Left kidney (tissue), 8 donors: ENCODE measurements around the gene ZNF8. TPM values are rescaled to one million over a fixed set of nuclear protein-coding genes. Genes with fewer than 3 reads are reported as not detected.
"Not testable (repeated sequence)": the region's sequence is repeated elsewhere in the genome, so short reads cannot be mapped to it uniquely, and the experiment has no call there.

Source experiments
- DNase-seq: peaks from one replicate; pipeline ENCODE4 v3.0.0-alpha.2; 2013
- long read RNA-seq, 8 donors: transcript quantifications; one replicate each; lab custom pipeline, GENCODE V29; 2026
- polyA plus RNA-seq: library from polyadenylated mRNA; unstranded; fragments of 120-200 nt; gene quantifications from one replicate; pipeline ENCODE4 v1.2.1, GENCODE V29; 2013; ENCODE audit not compliant: insufficient read length

Gene ZNF8
- 11.4 TPM for polyA plus RNA-seq
- long read RNA-seq, donor 1, full-length matches to known transcripts, result 4 of 4 reads
- long read RNA-seq, donor 1, partial matches to known transcripts, result 0 of 4 reads
- long read RNA-seq, donor 1, other reads (novel, unspliced or antisense), result 0 of 4 reads
- long read RNA-seq, donor 2, full-length matches to known transcripts, result 3 of 3 reads
- long read RNA-seq, donor 2, partial matches to known transcripts, result 0 of 3 reads
- long read RNA-seq, donor 2, other reads (novel, unspliced or antisense), result 0 of 3 reads
- long read RNA-seq, donor 3, full-length matches to known transcripts, result 6 of 6 reads
- long read RNA-seq, donor 3, partial matches to known transcripts, result 0 of 6 reads
- long read RNA-seq, donor 3, other reads (novel, unspliced or antisense), result 0 of 6 reads
- long read RNA-seq, donor 4, result 0 reads
- long read RNA-seq, donor 5, full-length matches to known transcripts, result 3 of 3 reads
- long read RNA-seq, donor 5, partial matches to known transcripts, result 0 of 3 reads
- long read RNA-seq, donor 5, other reads (novel, unspliced or antisense), result 0 of 3 reads
- long read RNA-seq, donor 6, full-length matches to known transcripts, result 2 of 2 reads
- long read RNA-seq, donor 6, partial matches to known transcripts, result 0 of 2 reads
- long read RNA-seq, donor 6, other reads (novel, unspliced or antisense), result 0 of 2 reads
- long read RNA-seq, donor 7, full-length matches to known transcripts, result 4 of 4 reads
- long read RNA-seq, donor 7, partial matches to known transcripts, result 0 of 4 reads
- long read RNA-seq, donor 7, other reads (novel, unspliced or antisense), result 0 of 4 reads
- long read RNA-seq, donor 8, full-length matches to known transcripts, result 3 of 3 reads
- long read RNA-seq, donor 8, partial matches to known transcripts, result 0 of 3 reads
- long read RNA-seq, donor 8, other reads (novel, unspliced or antisense), result 0 of 3 reads

- DNase-seq, result peak; percentile 98
These were observed at the start of gene ZNF8 for GRCh38 chr19:58278541-58279041. ZNF8 (plus strand) TSS chr19:58278955; CDS start chr19:58279082, 127 bp downstream.

GRCh38 chr19:58229255-58229639 lies 49.5 kb upstream of the ZNF8 start:
- DNase-seq, result no peak

DNA sequence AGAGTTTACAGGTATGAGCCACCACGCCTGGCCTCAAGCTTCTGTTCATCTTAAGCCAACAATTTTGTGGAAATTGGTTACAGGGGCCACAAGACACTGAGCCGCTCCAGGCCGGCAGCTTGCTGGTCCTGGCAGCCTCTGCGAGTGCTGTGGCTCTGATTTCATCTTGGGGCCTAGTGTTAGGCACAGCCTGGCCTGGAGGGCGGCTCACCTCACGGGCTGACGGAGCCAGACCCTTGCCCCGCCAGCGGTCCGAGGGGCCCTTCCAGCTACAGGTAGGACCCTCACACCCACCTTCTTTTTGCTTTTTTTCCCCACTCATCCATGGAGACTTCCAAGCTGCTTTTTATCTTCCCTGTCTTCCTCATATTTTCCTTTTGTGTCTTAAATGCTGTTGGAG lies 41.4 kb upstream of the ZNF8 start:
- no peak for DNase-seq

DNA sequence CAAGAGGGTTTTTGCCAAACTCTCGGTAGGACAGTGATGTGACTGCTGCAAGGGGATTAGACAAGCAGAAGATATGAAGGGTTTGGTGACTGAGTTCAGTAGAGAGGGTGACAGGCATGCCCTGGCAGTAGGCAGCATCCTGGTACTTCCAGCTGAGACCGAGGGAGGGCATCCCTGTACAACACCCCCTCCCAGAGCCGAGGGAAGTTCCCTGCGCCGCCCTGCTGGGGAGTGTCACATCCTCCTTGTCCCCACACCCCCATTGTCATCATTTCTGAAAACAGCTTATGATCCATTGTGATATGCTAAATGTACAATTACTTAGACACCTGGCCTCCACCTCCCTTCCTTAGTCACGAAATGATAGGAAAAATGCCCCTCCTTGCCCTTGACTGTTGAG lies 35.4 kb upstream of the ZNF8 start:
- DNase-seq, result no peak

- DNase-seq, result no peak
These were observed 29.9 kb upstream of the ZNF8 start for GRCh38 chr19:58248886-58249285.

DNA sequence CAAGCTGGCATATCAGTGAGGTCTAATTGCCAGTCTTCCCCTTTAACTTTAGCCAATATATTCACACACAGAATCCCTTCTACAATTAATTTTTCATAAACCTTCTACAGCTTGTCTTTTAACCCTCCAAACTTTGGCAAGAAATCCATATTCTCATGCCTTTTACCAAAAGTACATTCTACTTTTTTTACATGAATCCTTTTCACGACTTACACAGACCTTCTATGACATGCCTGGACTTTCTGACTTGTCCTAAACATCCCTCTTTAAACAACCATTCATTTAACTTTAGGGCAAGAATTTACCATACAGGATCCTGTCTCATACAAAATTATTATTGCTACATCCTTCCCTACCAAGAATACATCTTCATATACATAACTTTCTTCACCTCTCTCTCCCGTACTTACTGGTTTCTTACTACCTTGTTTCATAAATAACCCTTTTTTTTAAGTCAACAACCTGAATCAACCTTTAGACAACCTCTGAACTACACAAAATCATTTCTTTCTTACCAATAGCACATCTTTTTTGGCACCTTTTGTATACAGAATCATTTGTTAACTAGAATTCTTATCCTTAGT lies 26.6 kb upstream of the ZNF8 start:
- DNase-seq, result peak; percentile 25

- not testable (repeated sequence) for DNase-seq
These were observed 20.5 kb upstream of the ZNF8 start for GRCh38 chr19:58258259-58258658.

DNA sequence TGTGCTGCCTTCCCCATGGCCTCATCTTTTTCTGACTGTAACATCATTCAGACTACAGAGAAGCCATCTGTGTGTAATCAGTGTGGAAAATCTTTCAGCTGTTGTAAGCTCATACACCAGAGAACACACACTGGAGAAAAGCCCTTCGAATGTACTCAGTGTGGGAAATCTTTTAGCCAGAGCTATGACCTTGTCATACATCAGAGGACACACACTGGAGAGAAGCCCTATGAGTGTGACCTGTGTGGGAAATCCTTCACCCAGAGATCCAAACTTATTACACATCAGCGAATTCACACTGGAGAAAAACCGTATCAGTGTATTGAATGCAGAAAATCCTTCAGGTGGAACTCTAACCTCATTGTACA lies 17.2 kb upstream of the ZNF8 start:
- DNase-seq, result no peak

DNA sequence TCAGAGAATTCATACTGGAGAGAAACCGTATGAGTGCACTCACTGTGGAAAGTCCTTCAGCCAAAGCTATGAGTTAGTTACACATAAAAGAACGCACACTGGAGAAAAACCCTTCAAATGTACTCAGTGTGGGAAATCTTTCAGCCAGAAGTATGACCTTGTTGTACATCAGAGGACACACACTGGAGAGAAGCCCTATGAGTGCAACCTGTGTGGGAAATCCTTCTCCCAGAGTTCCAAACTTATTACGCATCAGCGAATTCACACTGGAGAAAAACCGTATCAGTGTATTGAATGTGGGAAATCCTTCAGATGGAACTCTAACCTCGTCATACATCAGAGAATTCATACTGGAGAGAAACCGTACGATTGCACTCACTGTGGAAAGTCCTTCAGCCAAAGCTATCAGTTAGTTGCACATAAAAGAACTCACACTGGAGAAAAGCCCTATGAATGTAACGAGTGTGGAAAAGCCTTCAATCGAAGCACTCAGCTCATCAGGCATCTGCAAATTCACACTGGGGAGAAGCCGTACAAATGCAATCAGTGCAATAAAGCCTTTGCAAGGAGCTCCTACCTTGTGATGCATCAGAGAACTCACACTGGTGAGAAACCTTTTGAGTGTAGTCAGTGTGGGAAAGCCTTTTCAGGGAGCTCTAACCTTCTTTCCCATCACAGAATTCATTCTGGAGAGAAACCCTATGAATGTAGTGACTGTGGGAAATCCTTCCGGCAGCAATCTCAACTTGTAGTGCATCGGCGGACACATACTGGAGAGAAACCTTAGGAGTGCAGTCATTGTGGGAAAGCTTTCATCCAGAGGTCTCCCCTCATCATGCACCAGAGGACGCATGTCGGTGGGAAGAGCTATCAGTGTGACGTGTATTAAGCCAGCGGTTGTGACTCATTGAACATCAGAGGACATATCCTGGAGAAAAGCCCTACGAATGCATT lies 16.5 kb upstream of the ZNF8 start:
- no peak for DNase-seq

DNA sequence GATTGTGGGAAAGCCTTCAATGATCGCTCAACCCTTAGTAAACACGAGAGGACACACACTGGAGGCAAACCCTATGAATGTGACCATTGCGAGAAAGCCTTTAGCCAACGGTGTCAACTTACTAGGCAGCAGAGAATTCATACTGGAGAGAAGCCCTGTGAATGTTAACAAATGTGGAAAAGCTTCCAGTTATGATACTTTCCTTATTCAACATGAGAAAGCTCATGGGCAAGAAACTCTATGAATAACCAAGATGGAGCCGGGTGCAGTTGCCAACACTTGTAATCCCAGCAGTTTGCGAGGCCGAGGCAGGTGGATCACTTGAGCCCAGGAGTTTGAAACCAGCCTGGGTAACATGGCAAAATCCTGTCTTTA lies 15.8 kb upstream of the ZNF8 start:
- DNase-seq, result no peak

- no peak for DNase-seq
These were observed 13.7 kb upstream of the ZNF8 start for GRCh38 chr19:58265100-58265499.

GRCh38 chr19:58268344-58268743 lies 10.4 kb upstream of the ZNF8 start:
- DNase-seq, result no peak

DNA sequence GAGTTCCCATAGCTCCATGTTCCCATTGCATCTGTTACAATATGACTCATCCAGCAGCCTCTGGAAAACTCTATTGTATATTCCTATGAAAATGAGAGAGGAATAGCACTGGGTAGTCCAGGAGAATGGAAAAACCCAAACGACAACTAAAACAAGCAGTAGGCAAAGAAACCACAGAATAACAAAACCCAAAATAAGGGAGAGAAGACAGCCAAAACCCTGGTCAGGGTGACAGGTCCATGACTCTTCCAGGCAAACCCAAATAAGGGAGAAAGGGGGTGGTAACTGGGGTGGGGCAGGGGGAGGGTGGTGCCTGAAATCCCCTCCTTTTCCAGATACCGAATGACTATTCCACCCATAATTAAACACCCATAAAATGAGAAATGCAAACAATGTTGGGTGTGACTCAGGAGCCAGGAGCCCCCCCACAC lies 4.0 kb upstream of the ZNF8 start:
- DNase-seq, result no peak

DNA sequence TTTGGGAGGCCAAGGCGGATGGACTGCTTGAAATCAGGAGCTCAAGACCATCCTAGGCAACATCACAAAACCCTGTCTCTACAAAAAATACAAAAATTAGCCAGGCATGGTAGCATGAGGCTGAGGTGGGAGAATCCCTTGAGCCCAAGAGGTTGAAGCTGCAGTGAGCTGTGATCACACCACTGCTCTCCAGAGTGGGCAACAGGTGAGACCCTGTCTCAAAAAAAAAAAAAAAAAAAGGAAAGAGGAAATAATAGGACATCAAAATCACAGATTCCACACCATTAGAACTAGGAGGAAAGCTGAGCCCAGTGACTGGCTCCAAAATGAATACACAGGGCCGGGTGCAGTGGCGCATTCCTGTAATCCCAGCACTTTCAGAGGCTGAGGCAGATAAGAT lies 3.2 kb upstream of the ZNF8 start:
- no peak for DNase-seq

- DNase-seq, result no peak
These were observed 1.6 kb upstream of the ZNF8 start for GRCh38 chr19:58277197-58277596.

DNA sequence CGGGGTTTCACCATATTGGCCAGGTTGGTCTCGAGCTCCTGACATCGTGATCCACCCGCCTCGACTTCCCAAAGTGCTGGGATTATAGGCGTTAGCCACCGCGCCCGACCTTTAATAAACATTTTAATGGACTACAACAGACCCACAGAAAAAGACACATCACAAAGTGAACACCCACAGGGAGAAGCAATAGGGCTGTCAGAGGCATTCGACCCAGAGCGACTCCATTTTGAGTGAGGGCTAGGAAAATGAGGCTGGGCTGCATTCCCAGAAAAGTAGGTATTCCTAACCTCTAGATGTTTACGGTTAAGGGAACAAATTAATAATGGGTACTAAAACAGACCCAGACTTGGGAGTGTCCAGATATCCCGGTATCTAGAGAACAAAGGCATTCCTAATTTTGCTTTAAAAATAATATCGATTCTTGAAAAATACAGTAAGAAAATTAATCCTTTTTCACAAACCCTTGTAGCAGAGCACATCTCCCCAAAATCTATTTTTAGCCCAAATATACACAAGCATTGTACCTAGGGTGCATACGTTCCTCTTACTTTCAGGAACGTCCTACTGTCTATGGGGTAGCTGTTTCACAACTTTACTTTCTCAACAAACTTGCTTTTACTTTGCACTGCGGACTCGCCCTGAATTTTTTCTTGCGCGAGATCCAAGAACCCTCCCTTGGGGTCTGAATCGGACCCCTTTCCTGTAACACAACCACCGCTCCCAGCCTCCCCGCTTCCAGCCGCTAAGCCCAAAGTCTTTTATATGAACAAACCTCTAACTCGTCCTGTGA lies 811 bp upstream of the ZNF8 start:
- no peak for DNase-seq

- peak; percentile 53 for DNase-seq
These were observed 528 bp downstream of the ZNF8 start for GRCh38 chr19:58279042-58279924.

GRCh38 chr19:58279925-58280316 lies 1.2 kb downstream of the ZNF8 start:
- DNase-seq, result no peak

DNA sequence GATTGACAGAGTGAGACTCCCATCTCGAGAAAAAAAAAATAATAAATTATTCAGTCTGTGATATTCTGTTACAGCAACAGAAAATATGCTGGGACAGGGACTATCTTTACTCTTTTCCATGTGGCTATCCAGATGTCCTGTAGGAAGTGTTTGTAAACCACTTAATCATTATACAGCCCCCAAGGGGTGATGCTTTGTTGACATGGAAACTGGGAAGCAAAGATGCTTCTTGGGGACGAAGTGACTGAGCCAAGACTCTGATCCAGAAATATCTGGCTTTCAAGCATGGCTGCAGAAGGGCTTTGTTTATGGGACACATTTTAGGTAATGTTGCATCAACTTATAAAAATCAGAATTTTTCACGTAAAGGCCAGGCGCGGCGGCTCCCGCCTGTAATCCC lies 5.4 kb downstream of the ZNF8 start:
- DNase-seq, result no peak

- no peak for DNase-seq
These were observed 13.2 kb downstream of the ZNF8 start for GRCh38 chr19:58291943-58292342.
